Naive thymus-derived CD4-positive, alpha-beta T cell (primary cell): ENCODE data around the gene UTP14A. TPM values are rescaled to one million over a fixed set of nuclear protein-coding genes. Genes with fewer than 3 reads are reported as not detected.

ENCODE experiments used
- ATAC-seq: fragments of 150-1000 bp; cut with Tn5 transposase; 2 replicates; pipeline ENCODE4 v1.10.0; 2021; ENCODE audit warnings: mild to moderate bottlenecking, moderate library complexity
- CTCF ChIA-PET: fragments of 350-600 bp; sonication (Branson Sonifier 250); formaldehyde crosslinking; loops from one replicate; lab custom pipeline; 2021; ENCODE audit warnings: antibody characterized with exemption; lab: Charles Lee
- POLR2A ChIA-PET: fragments of 350-600 bp; sonication (Branson Sonifier 250); formaldehyde crosslinking; loops from one replicate; lab custom pipeline; 2021; ENCODE audit warnings: antibody characterized with exemption, inconsistent platforms; lab: Charles Lee
- DNase-seq, 9 donors: peaks; one replicate each; pipeline versions ENCODE4 v3.0.0 to v3.0.0-alpha.2; 2020 to 2022; ENCODE audit warnings: mixed read lengths in 1 of 9
- H3K27ac ChIP-seq: one replicate; pipeline ENCODE4 v1.7.0; 2013; ENCODE audit warnings: mild to moderate bottlenecking, low read depth, low read length, moderate library complexity
- H3K27me3 ChIP-seq, 2 donors: one replicate each; pipeline ENCODE4 v1.7.0; 2013; ENCODE audit warnings: low read length in 2 of 2, mild to moderate bottlenecking in 2 of 2, moderate library complexity in 2 of 2; ENCODE audit not compliant: control insufficient read depth in 2 of 2, insufficient read depth in 2 of 2
- H3K36me3 ChIP-seq, 3 experiments: 1 replicate in 2 of 3; 2 replicates in 1 of 3; pipeline ENCODE4 v1.7.0; 2013; ENCODE audit warnings: low read length in 3 of 3, mild to moderate bottlenecking in 3 of 3, moderate library complexity in 1 of 3; ENCODE audit not compliant: insufficient read depth in 3 of 3, control insufficient read depth in 2 of 3
- H3K4me1 ChIP-seq, 2 donors: one replicate each; pipeline ENCODE4 v1.7.0; 2013; ENCODE audit warnings: low read length in 2 of 2, mild to moderate bottlenecking in 2 of 2, moderate library complexity in 1 of 2; ENCODE audit not compliant: control insufficient read depth in 2 of 2, insufficient read depth in 2 of 2
- H3K4me3 ChIP-seq: 2 replicates; pipeline ENCODE4 v1.7.0; 2013; ENCODE audit warnings: mild to moderate bottlenecking, low read length
- H3K9me3 ChIP-seq, 3 experiments: 1 replicate in 2 of 3; 2 replicates in 1 of 3; pipeline ENCODE4 v1.7.0; 2013; ENCODE audit warnings: low read length in 3 of 3; ENCODE audit not compliant: control insufficient read depth in 2 of 3
- H3K27ac Mint-ChIP-seq, 9 donors: one replicate each; pipeline ENCODE4 v1.8.0; 2020 to 2022; ENCODE audit warnings: mixed read lengths in 9 of 9, mild to moderate bottlenecking in 8 of 9, moderate library complexity in 5 of 9, inconsistent platforms in 2 of 9
- H3K27me3 Mint-ChIP-seq, 5 donors: one replicate each; pipeline ENCODE4 v1.8.0; 2021 to 2022; ENCODE audit warnings: mixed read lengths in 5 of 5, mild to moderate bottlenecking in 1 of 5
- H3K36me3 Mint-ChIP-seq, 5 donors: one replicate each; pipeline ENCODE4 v1.8.0; 2020 to 2022; ENCODE audit warnings: mixed read lengths in 5 of 5, mild to moderate bottlenecking in 3 of 5, inconsistent platforms in 1 of 5
- H3K4me1 Mint-ChIP-seq, 7 donors: one replicate each; pipeline ENCODE4 v1.8.0; 2020 to 2022; ENCODE audit warnings: mixed read lengths in 7 of 7, mild to moderate bottlenecking in 3 of 7, inconsistent platforms in 1 of 7
- H3K4me3 Mint-ChIP-seq, 10 donors: one replicate each; pipeline ENCODE4 v1.8.0; 2020 to 2022; ENCODE audit warnings: mild to moderate bottlenecking in 10 of 10, mixed read lengths in 10 of 10, moderate library complexity in 6 of 10, inconsistent platforms in 2 of 10
- H3K9me3 Mint-ChIP-seq, 11 donors: one replicate each; pipeline ENCODE4 v1.8.0; 2020 to 2022; ENCODE audit warnings: mixed read lengths in 11 of 11, mild to moderate bottlenecking in 4 of 11, inconsistent platforms in 1 of 11, moderate library complexity in 1 of 11
- intact Hi-C, 2 donors: fragments of 100-400 bp; cut with micrococcal nuclease; formaldehyde crosslinking; loops; one replicate each; pipeline ENCODE4 v1.15.1; 2023
- polyA plus RNA-seq, 2 donors: library from polyadenylated mRNA; unstranded; fragments of 300-500 nt; fragmentation: Illumina TruSeq; gene quantifications; one replicate each; pipeline ENCODE4 v1.2.3, GENCODE V29; 2021
- total RNA-seq, 6 experiments: library from RNA in 5 of 6; stranded (reverse) in 5 of 6; gene quantifications; 1 replicate in 5 of 6; 2 replicates in 1 of 6; pipeline ENCODE4 v1.2.3 and lab custom pipeline; 2021 to 2026

The UTP14A gene
- total and polyA plus RNA-seq, 7 experiments from 2014 or later = 11.0 to 28.6 (median 16.5) TPM

DNA sequence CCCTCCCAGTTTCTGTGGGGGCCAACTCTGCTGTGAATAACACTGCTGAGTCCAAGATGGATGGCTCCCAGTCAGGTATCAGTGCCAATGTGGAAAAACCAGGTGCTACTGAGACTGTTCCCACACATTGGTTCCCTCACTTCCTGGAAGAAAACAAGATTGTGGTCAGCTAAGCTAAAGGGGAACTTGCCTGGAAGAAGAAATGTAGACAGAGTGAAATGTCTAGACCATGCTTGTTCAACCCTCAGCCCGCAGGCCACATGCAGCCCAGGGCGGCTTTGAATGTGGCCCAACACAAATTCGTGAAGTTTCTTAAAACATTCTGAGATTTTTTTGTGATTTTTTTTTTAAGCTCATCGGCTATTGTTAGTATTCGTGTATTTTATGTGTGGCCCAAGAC is 28.6 kb upstream of the UTP14A start:
- H3K27ac ChIP-seq = no peak overlapping the region
- H3K4me1 ChIP-seq = no peaks in the 10 kb centered on the region
- Mint-ChIP-seq H3K4me3 (no peak overlapping the region), H3K27me3 (peaks cover 0 to 2% (median 0%) of the 10 kb centered on the region in 5 donors), H3K27ac (no peak overlapping the region), H3K9me3 (no peaks in the 10 kb centered on the region), H3K4me1 (no peaks in the 10 kb centered on the region), H3K36me3 (no peaks in the 10 kb centered on the region)
- ATAC-seq = no peak
- no peaks in the 10 kb centered on the region for H3K27me3 ChIP-seq
- CTCF ChIA-PET = no interaction called here
- DNase-seq = no peak
- no peaks in the 10 kb centered on the region for H3K36me3 ChIP-seq
- intact Hi-C loops = no loop called here
- POLR2A ChIA-PET = no interaction called here
- H3K9me3 ChIP-seq = no peaks in the 10 kb centered on the region
- H3K4me3 ChIP-seq = no peak overlapping the region

DNA sequence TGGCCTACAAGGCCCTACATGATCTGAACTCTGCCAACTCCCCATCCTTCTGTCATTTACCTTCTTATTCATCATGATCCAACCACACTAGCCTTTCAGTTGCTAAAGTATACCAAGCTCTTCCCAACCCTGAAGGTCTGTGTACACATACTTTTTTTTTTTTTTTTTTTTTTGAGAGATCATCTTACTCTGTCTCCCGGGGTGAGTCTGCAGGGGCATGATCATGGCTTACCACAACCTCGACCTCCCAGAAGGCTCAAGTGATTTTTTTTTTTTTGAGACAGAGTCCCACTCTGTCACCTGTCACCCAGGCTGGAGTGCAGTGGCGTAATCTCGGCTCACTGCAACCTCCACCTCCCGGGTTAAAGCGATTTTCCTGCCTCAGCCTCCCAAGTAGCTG is 5.9 kb upstream of the UTP14A start:
- Mint-ChIP-seq H3K36me3 (no peaks in the 10 kb centered on the region), H3K27me3 (no peaks in the 10 kb centered on the region), H3K4me3 (no peak overlapping the region), H3K27ac (no peak overlapping the region), H3K9me3 (no peaks in the 10 kb centered on the region), H3K4me1 (no peaks in the 10 kb centered on the region)
- no peak for DNase-seq
- ATAC-seq = no peak
- Histone ChIP-seq H3K4me1 (no peaks in the 10 kb centered on the region), H3K9me3 (no peaks in the 10 kb centered on the region), H3K27ac (no peak overlapping the region), H3K4me3 (no peak overlapping the region), H3K27me3 (no peaks in the 10 kb centered on the region), H3K36me3 (no peaks in the 10 kb centered on the region)
- CTCF ChIA-PET = no interaction called here
- POLR2A ChIA-PET = no interaction called here
- intact Hi-C loops = no loop called here

DNA sequence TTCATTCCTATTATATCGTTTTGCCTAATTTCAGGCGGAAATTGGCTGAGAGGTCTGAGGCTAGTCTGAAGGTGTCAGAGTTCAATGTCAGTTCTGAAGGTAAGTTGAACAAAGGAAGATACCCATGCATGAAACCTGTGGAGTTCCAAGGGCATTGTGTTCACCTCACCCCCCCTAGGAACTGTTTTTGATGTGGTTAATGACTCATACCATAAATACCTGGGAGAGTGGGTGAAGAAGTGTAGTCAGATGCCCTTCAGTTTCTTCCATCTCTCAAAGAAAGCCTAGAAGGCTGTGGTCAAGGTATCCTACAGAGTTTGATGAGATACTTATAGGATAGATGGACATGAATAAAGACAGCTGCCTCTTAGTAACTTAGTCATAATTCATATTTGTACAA is 2.7 kb downstream of the UTP14A start:
- ATAC-seq (no peak), DNase-seq (no peak)
- ChIA-PET CTCF (no interaction called here), POLR2A (no interaction called here)
- Histone ChIP-seq H3K27ac (no peak overlapping the region), H3K4me3 (no peak overlapping the region), H3K9me3 (no peaks in the 10 kb centered on the region), H3K4me1 (peaks cover 3 to 8% of the 10 kb centered on the region in 2 donors), H3K27me3 (no peaks in the 10 kb centered on the region), H3K36me3 (peaks cover 7 to 20% (median 11%) of the 10 kb centered on the region in 3 experiments)
- H3K4me1 Mint-ChIP-seq = peaks cover 0 to 18% (median 4%) of the 10 kb centered on the region in 7 donors
- no peak overlapping the region for H3K27ac Mint-ChIP-seq
- no peaks in the 10 kb centered on the region for H3K27me3 Mint-ChIP-seq
- no peaks in the 10 kb centered on the region for H3K9me3 Mint-ChIP-seq
- intact Hi-C loops = loop anchor here (5.0 kb wide), 4 partner anchors 126 to 994 kb away; partner anchors contain the start of genes ENOX2 (in 1 of the 2) and SASH3 (in 1 of the 2)
- H3K36me3 Mint-ChIP-seq = peaks cover 0 to 14% (median 11%) of the 10 kb centered on the region in 5 donors
- no peak overlapping the region for H3K4me3 Mint-ChIP-seq

GRCh38 chrX:129925305-129926092 is 19.5 kb downstream of the UTP14A start:
- ChIA-PET POLR2A (interaction anchor here (0.6 to 1.0 kb wide), 2 partner anchors 135 to 324 kb away, joined by 3 read pairs; no protein-coding TSS in a partner anchor), CTCF (interaction anchor here (0.6 to 8.2 kb wide), 18 partner anchors 13 to 313 kb away, joined by 3 to 106 read pairs (median 4); partner anchors contain the start of gene UTP14A)
- Histone ChIP-seq H3K4me1 (no peaks in the 10 kb centered on the region), H3K36me3 (peaks cover 0 to 35% (median 4%) of the 10 kb centered on the region in 3 experiments), H3K9me3 (no peaks in the 10 kb centered on the region), H3K4me3 (no peak overlapping the region), H3K27ac (no peak overlapping the region), H3K27me3 (no peaks in the 10 kb centered on the region)
- ATAC-seq (peak; percentile 89), DNase-seq (peak; percentile 18 to 74 (median 67))
- Mint-ChIP-seq H3K4me1 (peaks cover 0 to 5% (median 0%) of the 10 kb centered on the region in 7 donors), H3K27me3 (no peaks in the 10 kb centered on the region), H3K9me3 (no peaks in the 10 kb centered on the region), H3K4me3 (no peak overlapping the region), H3K27ac (peak overlapping the region in 1 of 9 donors; percentile 41), H3K36me3 (peaks cover 0 to 16% (median 3%) of the 10 kb centered on the region in 5 donors)
- intact Hi-C loops = loop anchor here (1.0 to 2.0 kb wide), 6 partner anchors 19 to 319 kb away; partner anchors contain the start of gene UTP14A (in 1 of the 2)

GRCh38 chrX:129930941-129931410 is 25.0 kb downstream of the UTP14A start:
- POLR2A ChIA-PET = interaction anchor here (1.4 to 1.5 kb wide), 2 partner anchors 12 to 25 kb away, joined by 3 to 6 read pairs; partner anchors contain the start of gene UTP14A

DNA sequence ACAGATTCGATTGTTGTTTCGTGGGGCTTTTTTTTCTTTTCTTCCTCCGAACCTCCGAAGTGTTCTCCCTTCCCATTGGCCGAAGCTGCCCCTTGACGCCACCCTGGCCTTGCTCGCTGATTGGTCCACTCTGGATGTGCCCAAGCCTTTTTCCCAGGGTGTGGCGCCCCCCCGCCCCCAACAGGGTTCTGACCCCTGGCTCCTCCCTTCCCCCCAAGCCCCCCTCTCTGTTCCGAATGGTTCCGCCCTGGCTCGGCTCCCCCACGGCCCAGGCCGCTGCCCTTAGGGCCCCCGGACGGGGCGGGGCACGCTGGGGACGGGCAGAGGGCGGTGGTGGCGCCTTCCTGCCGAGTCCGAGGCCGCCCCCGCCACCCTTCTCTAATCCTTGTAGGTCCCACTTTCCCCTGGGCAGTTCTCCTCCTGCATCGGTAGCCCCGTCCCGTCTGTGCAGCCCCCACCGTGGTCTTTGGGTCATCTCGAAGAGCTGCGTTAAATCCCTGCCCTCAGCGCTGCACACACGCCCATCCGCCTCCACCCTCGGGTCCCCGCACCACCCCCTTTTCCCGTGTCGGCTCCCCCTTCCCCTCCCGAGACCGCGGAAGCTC is 25.5 kb downstream of the UTP14A start:
- H3K4me1 Mint-ChIP-seq = peaks cover 0 to 6% (median 5%) of the 10 kb centered on the region in 7 donors
- H3K27ac Mint-ChIP-seq = peak overlapping the region; percentile 70 to 92 (median 85)
- DNase-seq (peak; percentile 18 to 58 (median 33)), ATAC-seq (peak; percentile 75)
- intact Hi-C loops = loop anchor here (1.0 to 5.0 kb wide), 10 partner anchors 21 to 337 kb away; partner anchors contain the start of genes BCORL1 (in 2 of the 2), RAB33A (in 1 of the 2) and ZNF280C (in 1 of the 2)
- H3K9me3 Mint-ChIP-seq = no peaks in the 10 kb centered on the region
- peaks cover 0 to 20% (median 0%) of the 10 kb centered on the region in 5 donors for H3K27me3 Mint-ChIP-seq
- H3K4me3 Mint-ChIP-seq = peak overlapping the region; percentile 66 to 89 (median 80)
- ChIA-PET CTCF (interaction anchor here (0.6 kb wide), 1 partner anchor 12 kb away, joined by 5 read pairs; no protein-coding TSS in a partner anchor), POLR2A (interaction anchor here (0.7 to 1.5 kb wide), 3 partner anchors 12 to 178 kb away, joined by 3 to 6 read pairs (median 3); partner anchors contain the start of gene UTP14A)
- H3K36me3 ChIP-seq = peaks cover 0 to 6% (median 0%) of the 10 kb centered on the region in 3 experiments
- peak overlapping the region; percentile 61 for H3K4me3 ChIP-seq
- no peaks in the 10 kb centered on the region for H3K4me1 ChIP-seq
- peak overlapping the region; percentile 59 for H3K27ac ChIP-seq
- H3K9me3 ChIP-seq = no peaks in the 10 kb centered on the region
- H3K36me3 Mint-ChIP-seq = peaks cover 0 to 5% (median 0%) of the 10 kb centered on the region in 5 donors
- H3K27me3 ChIP-seq = no peaks in the 10 kb centered on the region

More at GRCh38 chrX:129930941-129931410, 25.0 kb downstream of the UTP14A start:
- Histone ChIP-seq H3K27ac (peak overlapping the region; percentile 59), H3K9me3 (no peaks in the 10 kb centered on the region), H3K36me3 (peaks cover 0 to 10% (median 4%) of the 10 kb centered on the region in 3 experiments), H3K4me3 (peak overlapping the region; percentile 61), H3K4me1 (no peaks in the 10 kb centered on the region), H3K27me3 (no peaks in the 10 kb centered on the region)
- DNase-seq = no peak
- Mint-ChIP-seq H3K27me3 (peaks cover 0 to 18% (median 0%) of the 10 kb centered on the region in 5 donors), H3K36me3 (peaks cover 0 to 7% (median 0%) of the 10 kb centered on the region in 5 donors), H3K27ac (peak overlapping the region; percentile 70 to 92 (median 85)), H3K9me3 (no peaks in the 10 kb centered on the region), H3K4me3 (peak overlapping the region; percentile 66 to 89 (median 80)), H3K4me1 (peaks cover 0 to 6% (median 5%) of the 10 kb centered on the region in 7 donors)
- ATAC-seq = no peak
- CTCF ChIA-PET = interaction anchor here (0.6 to 1.3 kb wide), 2 partner anchors 13 to 130 kb away, joined by 5 read pairs; no protein-coding TSS in a partner anchor
- intact Hi-C loops = loop anchor here (1.0 to 5.0 kb wide), 4 partner anchors 30 to 324 kb away; partner anchors contain the start of gene RAB33A (in 1 of the 2)
